GM06990 (cell line): ENCODE measurements around the gene EXD3.
"Not testable (repeated sequence)": the region's sequence is repeated elsewhere in the genome, so short reads cannot be mapped to it uniquely, and the experiment has no call there.

Experiments used
- DNase-seq: peaks from one replicate; pipeline ENCODE4 v3.0.0-alpha.2; 2011; ENCODE audit not compliant: insufficient read length; ENCODE audit errors: extremely low read depth
- H3K27me3 ChIP-seq: replicated peaks from 2 replicates; pipeline ENCODE4 v1.6.0; 2011; ENCODE audit warnings: low read length; ENCODE audit not compliant: control insufficient read depth, insufficient read depth
- H3K36me3 ChIP-seq: 2 replicates; pipeline ENCODE4 v1.5.1; 2011; ENCODE audit warnings: low read length; ENCODE audit not compliant: control insufficient read depth, insufficient read depth
- H3K4me3 ChIP-seq: replicated peaks from 2 replicates; pipeline ENCODE4 v1.5.1; 2011; ENCODE audit warnings: low read depth, mild to moderate bottlenecking, control low read depth, low read length
- CTCF ChIP-seq: IDR thresholded peaks from 2 replicates; pipeline ENCODE4 v1.5.1; 2011; ENCODE audit warnings: low read length, control low read depth, mild to moderate bottlenecking, inconsistent platforms; ENCODE audit not compliant: insufficient read depth, poor library complexity, severe bottlenecking

Gene EXD3

GRCh38 chr9:137348769-137349470 is 74.0 kb downstream of the EXD3 start:
- TF ChIP-seq CTCF: no peak
- no peak overlapping the region for H3K4me3 ChIP-seq
- H3K36me3 ChIP-seq: no peaks in the 10 kb centered on the region
- H3K27me3 ChIP-seq: no peaks in the 10 kb centered on the region
- no peak for DNase-seq

- no peak for TF ChIP-seq CTCF
- H3K36me3 ChIP-seq: no peaks in the 10 kb centered on the region
- no peaks in the 10 kb centered on the region for H3K27me3 ChIP-seq
- no peak overlapping the region for H3K4me3 ChIP-seq
- DNase-seq: no peak
Measured at GRCh38 chr9:137347928-137348327, 75.0 kb downstream of the EXD3 start.

- no peak for DNase-seq
- H3K27me3 ChIP-seq: no peaks in the 10 kb centered on the region
Measured at GRCh38 chr9:137342482-137342881, 80.5 kb downstream of the EXD3 start.

GRCh38 chr9:137341227-137341626 is 81.7 kb downstream of the EXD3 start:
- no peaks in the 10 kb centered on the region for H3K36me3 ChIP-seq
- no peak for TF ChIP-seq CTCF
- no peaks in the 10 kb centered on the region for H3K27me3 ChIP-seq
- no peak for DNase-seq
- no peak overlapping the region for H3K4me3 ChIP-seq

More at GRCh38 chr9:137342482-137342881, 80.5 kb downstream of the EXD3 start:
- no peaks in the 10 kb centered on the region for H3K36me3 ChIP-seq
- H3K4me3 ChIP-seq: no peak overlapping the region
- TF ChIP-seq CTCF: no peak

- H3K27me3 ChIP-seq, DNase-seq, H3K36me3 ChIP-seq, H3K4me3 ChIP-seq: not testable (repeated sequence)
Measured at GRCh38 chr9:137339908-137340462, 83.0 kb downstream of the EXD3 start.

GRCh38 chr9:137339045-137339907 is 83.7 kb downstream of the EXD3 start:
- Histone ChIP-seq H3K36me3 (no peaks in the 10 kb centered on the region), H3K27me3 (no peaks in the 10 kb centered on the region), H3K4me3 (no peak overlapping the region)
- DNase-seq: no peak
- no peak for TF ChIP-seq CTCF
